ENCODE data around the gene RTBDN.

The RTBDN gene

GRCh38 chr19:12791345-12792050 lies 42.9 kb downstream of the RTBDN start, which contains the start of gene JUNB:
Gene JUNB, plus strand, starts transcription at chr19:12791486. Its CDS starts 286 bp downstream, at chr19:12791772.
- peak; percentile 86 for DNase-seq

DNA sequence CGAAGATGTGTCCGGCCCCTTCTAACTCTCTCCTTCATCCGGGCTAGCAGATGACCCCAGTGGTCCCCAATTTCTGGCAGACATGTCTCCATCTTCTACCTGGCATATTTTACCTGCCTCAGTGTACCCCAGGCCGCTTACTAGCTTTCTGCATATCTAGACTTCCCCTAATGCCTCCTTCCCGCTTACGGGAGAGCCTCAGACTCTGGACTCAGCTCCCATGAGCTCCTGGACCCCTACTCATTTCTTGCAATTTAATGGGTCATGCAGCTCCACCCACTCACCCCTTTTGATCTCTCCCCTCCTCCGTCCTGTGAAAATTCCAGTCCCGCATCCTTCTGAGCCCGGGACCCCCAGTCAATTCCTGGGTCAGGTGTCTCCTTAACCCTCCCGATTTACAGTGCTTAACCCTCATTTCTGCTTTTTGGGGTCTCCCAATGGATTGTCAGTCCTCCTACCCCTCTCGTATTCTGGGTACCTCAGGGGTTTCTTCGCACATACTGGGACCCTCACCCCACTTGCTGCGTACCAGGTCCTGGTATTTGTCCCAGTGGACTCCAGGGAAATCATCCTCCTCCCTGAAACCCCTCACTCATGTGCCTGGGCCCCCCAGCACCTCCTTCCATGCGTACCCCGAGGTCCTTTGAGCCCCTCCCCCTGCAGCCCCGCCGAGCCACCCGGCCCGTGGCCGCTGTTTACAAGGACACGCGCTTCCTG lies 43.6 kb downstream of the RTBDN start:
- DNase-seq, result no peak

DNA sequence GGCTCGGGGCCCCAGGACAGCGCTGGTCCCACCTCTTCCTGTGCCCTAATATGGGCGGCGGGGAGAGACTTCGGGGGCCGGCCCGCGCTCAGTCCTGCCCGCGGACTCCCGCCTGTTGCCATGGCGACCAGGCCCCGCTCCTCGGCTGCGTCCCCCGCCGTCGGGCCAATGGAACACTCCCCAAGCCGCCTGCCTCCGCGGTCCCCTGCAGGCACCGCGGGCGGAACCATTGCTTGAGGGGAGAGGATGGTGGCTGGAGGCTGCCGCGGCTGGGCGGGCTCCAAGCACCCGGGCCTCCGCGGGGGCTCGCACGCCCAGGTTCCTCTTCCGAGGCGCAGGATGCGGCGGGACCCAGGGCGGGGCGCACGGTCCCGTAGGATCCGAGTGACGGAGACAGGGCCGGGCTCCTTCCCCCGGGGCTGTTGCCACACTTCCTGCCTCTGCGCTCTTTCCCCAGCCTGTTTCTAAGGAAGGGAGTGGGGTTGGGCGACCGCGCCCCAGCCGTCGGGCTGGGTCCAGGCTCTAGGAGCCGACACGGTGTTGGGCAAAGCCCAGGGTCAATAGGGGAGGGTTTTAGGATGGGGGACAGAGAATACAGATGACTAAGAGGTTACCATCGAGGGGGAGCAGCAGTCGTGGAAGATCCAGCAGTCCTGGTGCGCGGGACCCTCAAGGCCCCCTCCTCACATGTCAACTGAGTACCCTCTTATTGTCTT lies 44.3 kb downstream of the RTBDN start:
- DNase-seq, result peak; percentile 96

DNA sequence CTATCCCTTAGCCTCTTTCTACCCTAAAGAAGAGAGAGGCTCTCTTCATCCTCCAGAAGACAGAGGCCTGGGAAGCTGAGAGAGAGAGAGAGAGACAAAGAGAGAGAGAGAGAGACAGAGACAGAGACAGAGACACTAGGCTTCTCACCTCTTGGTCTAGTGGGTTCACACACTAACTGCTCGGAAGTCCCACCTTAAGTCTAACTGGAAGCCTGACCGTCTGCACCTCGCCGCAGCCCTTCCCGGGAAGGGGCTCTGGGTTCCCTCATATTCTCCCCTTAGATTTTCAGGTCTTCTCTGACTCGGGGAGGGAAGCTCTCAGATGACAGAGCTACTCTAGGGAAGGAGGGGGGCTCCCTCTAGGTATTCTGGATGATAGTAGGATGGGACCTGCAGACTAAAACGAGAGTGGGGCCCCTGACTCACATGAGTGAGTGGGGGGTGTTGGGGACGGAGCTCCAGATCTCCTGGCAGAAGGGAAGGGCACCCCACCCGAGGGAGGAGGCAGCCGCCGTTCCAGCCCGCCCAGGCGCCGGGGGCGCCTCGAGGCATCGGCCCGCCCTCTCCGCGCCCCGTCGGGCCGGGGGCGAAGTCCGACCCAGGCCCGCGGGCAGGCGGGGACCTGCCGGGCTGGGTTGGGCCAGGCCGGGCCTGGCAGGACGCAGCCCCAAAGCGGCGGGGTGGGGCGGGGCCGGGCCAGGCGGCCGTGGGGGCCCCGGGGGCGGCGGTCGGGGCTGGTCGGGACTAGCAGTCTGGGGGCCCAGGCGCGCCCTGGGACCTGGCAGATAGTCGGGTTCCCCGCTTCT lies 45.1 kb downstream of the RTBDN start:
- DNase-seq, result no peak

DNA sequence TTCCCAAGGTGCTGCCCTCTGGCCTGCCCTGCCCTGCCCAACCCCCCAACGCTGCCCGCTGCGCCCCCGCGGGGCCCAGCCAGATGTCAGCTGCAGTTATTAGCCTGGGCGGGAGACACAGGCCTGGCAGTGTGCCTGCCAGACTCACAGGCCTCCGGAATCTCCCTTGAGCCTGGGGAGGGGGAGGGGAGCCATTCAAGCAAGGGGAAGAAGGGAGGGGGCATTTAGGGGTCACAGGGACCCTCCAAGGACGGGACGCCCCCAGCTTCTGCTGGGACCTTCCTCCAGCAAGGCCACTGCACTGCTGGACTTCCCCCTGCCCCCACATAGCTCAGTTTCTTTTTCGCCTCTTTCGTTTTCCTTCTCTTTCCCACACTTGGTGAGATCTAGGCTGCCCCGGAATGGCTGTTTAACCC lies 45.7 kb downstream of the RTBDN start:
- DNase-seq, result no peak

- no peak for DNase-seq
Observed at GRCh38 chr19:12788042-12788681, 46.2 kb downstream of the RTBDN start.

GRCh38 chr19:12787458-12787857 lies 46.9 kb downstream of the RTBDN start:
- DNase-seq, result no peak

DNA sequence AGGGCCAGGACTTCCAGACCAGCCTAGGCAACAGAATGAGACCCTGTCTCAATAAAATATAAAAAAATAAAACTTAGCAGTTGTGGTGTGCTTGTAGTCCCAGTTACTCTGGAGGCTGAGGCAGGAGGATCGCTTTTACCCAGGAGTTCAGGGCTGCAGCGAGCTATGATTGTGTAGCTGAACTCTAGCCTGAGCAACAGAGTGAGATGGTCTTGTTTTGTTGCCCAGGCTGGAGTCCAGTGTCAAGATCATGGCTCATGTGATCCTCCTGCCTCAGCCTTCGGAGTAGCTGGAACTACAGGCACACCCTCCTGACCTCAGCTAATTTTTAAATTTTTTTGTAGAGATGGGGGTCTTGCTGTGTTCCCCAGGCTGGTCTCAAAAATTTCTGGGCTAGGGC lies 47.4 kb downstream of the RTBDN start:
- DNase-seq, result no peak

DNA sequence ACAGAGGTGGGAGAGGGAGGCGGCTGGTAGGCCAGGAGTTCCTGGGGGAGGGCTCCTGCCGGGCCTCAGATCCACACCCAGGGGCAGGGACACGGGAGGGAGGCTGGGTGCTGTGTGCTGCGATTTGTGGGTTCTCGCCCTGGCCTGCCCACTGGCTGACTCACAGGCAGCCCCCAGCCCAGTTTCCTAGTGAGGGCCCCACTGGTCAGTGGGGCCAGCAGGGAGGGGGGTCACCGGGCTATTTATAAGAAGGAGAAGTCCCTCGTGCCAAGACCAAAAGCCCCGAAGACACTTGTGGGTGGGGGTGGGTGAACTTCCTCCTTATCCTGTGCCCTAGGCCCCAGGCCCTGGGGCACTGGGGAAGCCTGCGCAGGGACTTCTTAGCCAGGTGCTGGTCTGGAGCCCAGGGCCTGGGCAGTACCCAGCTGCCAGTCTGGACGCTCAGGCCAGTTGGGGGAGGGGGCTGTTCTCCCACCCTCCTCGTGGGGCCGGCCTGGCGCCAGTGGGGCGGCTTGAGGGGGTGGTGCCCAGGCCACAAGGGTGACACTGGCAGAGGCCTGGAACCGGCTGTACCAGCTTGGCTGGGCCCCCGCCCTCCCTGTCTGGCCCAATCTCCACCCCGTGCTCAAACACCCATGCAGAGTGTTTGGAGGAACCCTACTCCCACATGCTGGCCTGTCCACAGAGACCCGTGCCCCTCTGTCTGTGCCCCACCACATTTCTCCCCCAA lies 48.1 kb downstream of the RTBDN start:
- no peak for DNase-seq

DNA sequence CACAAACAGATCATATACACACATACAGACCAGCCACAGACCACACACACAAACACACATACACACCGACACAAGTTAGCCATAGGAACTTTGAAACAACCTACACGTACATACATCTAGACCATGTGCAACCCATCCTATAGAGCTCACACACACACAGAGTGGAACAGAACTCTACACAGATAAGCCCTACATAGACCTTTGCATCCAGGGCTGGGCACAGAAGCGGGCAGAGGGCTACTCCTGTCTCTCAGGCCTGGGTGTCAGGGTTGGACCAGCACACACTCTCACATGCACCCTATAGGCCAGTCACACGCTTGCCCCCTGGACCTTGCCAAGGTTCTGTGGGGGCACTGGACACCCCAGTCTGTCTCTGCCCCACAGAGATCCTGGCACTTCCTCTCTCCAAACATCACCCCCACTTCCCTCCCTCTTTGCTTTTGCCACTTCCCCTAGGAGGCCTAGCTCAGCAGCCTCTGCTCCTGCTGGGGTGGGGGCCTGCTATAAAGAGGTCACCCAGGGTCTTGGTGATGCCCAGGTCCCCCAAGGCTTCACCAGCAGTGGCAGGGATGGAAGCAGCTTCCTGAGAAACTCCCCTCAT lies 48.8 kb downstream of the RTBDN start:
- no peak for DNase-seq

DNA sequence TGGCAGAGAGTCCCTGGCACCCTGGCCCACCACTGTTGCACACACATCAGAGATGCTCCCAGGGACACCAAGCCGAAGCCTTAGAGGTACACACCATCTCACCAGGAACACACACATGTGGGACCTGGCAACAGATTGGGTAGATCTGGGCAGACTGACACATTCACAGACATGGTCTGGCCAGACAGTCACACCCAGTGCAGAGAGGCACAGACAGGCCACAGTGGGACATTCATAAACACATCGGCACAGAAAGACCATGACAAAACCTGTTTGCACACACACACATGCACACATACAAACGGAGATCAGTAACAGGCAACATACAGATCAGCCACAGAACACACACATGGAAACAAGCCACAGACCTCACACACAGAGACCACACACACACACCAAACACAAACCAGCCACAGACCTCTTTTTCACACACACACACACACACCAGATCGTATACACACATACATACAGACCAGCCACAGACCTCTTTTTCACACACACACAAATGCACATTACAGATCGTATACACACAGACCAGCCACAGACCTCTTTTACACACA lies 49.4 kb downstream of the RTBDN start:
- no peak for DNase-seq

- no peak for DNase-seq
Observed at GRCh38 chr19:12784394-12784870, 49.9 kb downstream of the RTBDN start.

GRCh38 chr19:12783849-12784393 lies 50.5 kb downstream of the RTBDN start:
- no peak for DNase-seq

DNA sequence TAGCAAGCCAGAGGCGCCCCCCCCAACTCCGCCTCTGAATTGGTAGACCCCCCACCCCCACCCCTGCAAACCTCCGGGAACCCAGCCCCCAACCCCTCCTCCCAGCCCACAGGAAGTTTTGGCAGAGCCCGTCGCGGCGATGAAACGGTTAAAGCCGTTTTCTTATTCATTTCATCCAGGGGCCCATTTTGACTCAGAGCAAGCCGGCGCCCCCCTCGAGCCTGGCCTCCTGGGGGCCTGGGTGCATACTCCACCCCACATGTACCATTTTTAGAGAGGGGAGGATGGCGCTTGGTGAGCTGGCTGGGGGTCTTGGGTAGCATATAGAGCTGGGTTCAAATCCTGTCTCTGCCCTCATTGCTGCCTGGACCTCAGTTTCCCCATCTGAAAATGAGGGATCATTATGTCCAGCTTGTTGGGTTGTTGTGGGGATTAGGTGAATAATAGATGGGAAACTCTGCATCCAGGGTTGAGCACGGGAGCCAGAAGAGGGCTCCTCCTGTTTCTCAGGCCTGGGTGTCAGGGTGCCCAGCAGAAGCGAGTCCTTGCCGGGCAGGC lies 51.0 kb downstream of the RTBDN start:
- DNase-seq, result no peak

GRCh38 chr19:12782424-12783290 lies 51.7 kb downstream of the RTBDN start:
- no peak for DNase-seq

GRCh38 chr19:12782174-12782423 lies 52.3 kb downstream of the RTBDN start:
- no peak for DNase-seq

DNA sequence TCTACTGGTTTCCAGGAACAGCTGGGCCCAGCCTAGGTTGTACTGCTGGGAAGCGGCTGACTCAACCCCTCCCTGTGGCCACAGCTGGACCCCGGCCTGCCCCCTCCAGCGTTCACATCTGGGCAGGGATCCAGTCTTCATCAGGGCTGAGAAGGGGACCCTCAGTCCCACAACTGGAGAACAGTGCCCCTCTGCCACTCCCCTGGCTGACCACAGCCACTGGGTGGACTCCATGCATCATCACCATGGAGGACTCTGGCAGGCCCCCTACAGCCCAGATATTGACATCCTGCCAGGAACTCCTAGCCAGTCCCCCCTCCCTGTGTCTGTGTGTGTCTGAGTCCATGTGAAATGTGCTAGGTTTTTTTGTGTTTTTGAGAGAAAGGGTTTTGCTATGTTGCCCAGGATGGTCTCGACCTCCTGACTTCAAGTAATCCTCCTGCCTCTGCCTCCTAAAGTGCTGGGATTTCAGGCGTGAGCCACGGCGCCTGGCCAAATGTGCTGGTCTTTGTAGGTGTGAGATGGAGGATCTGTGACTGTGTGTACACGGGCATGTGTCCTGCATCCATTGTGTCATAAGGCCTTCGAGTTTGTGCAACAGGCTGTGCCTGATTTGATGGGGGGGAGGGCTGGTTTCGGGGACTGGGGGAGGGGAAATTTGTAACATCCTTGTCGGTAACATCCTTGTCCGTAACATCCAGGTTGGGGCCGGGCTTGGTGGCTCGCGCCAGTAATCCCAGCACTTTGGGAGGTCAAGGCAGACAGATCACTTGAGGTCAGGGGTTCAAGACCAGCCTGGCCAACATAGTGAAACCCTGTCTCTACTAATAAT lies 55.0 kb downstream of the RTBDN start:
- no peak for DNase-seq

DNA sequence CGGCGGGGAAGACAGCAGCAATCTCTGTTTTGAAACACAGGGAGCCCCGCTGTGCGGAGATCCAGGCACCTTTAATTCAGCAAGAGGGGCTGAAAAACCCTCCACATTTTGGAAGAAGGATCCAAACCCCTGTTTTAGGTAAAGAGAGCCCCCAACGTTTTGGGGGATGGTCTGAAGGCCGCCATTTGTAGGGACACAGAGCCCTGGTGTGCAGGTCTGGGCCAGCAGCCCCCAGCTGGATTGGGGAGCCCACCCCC lies 55.5 kb downstream of the RTBDN start:
- DNase-seq, result no peak
